Lower leg skin (tissue), 4 donors: ENCODE data around the gene SENP6. TPM values are rescaled to one million over a fixed set of nuclear protein-coding genes. Genes with fewer than 3 reads are reported as not detected.
"Not testable (repeated sequence)": the region's sequence is repeated elsewhere in the genome, so short reads cannot be mapped to it uniquely, and the experiment has no call there.

ENCODE experiments used
- DNase-seq, 2 donors: peaks; one replicate each; pipeline ENCODE4 v3.0.0-alpha.2; 2019; ENCODE audit warnings: low spot score in 2 of 2
- H3K4me3 ChIP-seq: fragments of 200-600 bp; sonication (generic); 2 replicates; pipeline ENCODE4 v1.5.1; 2017; ENCODE audit warnings: mild to moderate bottlenecking, low read depth; ENCODE audit not compliant: poor library complexity, severe bottlenecking
- POLR2A ChIP-seq, 2 donors: fragments of 450-650 bp; IDR thresholded peaks; one replicate each; pipeline ENCODE4 v1.6.1; 2016 to 2017; ENCODE audit warnings: antibody characterized with exemption in 2 of 2, mild to moderate bottlenecking in 1 of 2, moderate library complexity in 1 of 2
- WGBS, 2 donors: methylation state at CpG; one replicate each; pipeline ENCODE4 v1.1.5; 2018; 5-methylcytosine and 5-hydroxymethylcytosine counted together
- intact Hi-C: fragments of 100-400 bp; cut with DNase I; formaldehyde crosslinking; loops from one replicate; pipeline ENCODE4 v1.15.0; 2023; ENCODE audit warnings: low total_unique reads
- total RNA-seq, 4 donors: library from RNA; depleted of rRNA; stranded (reverse); fragments of >200 nt; gene quantifications; one replicate each; pipeline ENCODE4 v1.1.0, GENCODE V29; 2016
- TF ChIP-seq, protein P1 (sequence below), 3 donors: fragments of 450-650 bp; IDR thresholded peaks; one replicate each; pipeline ENCODE4 v1.5.1; 2016; ENCODE audit warnings: antibody characterized with exemption in 3 of 3, mild to moderate bottlenecking in 3 of 3, moderate library complexity in 2 of 3

Gene SENP6
- total RNA-seq, 4 donors from 2014 or later, result 55.4 to 80.0 (median 63.1) TPM

DNA sequence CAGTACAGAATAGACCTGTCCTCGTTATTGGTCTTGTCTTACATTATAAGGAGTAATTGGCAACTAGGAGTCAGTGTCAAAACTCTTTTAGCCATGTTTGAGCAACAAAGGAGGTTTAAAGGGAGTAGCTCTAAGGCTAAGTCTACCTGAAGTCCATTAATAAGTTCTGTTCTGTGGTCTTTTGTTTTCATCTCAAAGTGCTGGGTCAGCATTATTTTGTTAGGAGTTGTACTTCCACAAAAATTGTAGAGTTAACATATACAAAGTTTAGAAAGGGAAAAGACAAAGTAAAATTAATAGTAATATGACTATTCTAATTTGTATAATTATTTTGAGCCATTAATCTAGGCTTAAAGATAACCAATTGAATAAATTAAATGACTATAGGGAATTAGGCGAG lies 12.7 kb upstream of the SENP6 start:
- H3K4me3 ChIP-seq, result no peak overlapping the region
- no peak for DNase-seq
- TF ChIP-seq POLR2A (IDR thresholded peaks at IDR 0.05), result no peak
- TF ChIP-seq, protein P1, sequence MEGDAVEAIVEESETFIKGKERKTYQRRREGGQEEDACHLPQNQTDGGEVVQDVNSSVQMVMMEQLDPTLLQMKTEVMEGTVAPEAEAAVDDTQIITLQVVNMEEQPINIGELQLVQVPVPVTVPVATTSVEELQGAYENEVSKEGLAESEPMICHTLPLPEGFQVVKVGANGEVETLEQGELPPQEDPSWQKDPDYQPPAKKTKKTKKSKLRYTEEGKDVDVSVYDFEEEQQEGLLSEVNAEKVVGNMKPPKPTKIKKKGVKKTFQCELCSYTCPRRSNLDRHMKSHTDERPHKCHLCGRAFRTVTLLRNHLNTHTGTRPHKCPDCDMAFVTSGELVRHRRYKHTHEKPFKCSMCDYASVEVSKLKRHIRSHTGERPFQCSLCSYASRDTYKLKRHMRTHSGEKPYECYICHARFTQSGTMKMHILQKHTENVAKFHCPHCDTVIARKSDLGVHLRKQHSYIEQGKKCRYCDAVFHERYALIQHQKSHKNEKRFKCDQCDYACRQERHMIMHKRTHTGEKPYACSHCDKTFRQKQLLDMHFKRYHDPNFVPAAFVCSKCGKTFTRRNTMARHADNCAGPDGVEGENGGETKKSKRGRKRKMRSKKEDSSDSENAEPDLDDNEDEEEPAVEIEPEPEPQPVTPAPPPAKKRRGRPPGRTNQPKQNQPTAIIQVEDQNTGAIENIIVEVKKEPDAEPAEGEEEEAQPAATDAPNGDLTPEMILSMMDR (IDR thresholded peaks at IDR 0.05), result no peak
- 97 to 100% methylated on average over 2 of the region's 2 CpGs for WGBS, 2 donors
- intact Hi-C loops, result no loop called here

DNA sequence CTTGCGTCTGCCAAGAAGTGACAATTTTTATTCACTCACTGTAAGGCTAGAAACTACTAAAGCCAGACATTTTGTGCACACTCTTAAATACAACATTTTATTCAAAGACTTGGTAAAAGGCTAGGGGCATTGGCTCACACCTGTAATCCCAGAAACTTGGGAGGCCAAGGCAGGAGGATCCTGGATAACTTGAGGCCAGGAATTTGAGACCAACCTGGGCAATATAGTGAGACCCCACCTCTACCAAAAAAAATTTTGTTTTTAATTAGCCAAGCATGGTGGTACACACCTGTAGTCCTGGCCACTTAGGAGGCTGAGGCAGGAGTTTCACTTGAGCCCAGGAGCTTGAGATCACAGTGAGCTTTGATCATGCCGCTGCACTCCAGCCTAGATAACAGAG lies 11.3 kb upstream of the SENP6 start:
- TF ChIP-seq, protein P1 (IDR thresholded peaks at IDR 0.05), result no peak
- TF ChIP-seq POLR2A (IDR thresholded peaks at IDR 0.05), result no peak
- no peak for DNase-seq
- H3K4me3 ChIP-seq, result no peak overlapping the region
- WGBS, 2 donors, result 92 to 98% methylated on average over 2 of the region's 2 CpGs
- intact Hi-C loops, result no loop called here

DNA sequence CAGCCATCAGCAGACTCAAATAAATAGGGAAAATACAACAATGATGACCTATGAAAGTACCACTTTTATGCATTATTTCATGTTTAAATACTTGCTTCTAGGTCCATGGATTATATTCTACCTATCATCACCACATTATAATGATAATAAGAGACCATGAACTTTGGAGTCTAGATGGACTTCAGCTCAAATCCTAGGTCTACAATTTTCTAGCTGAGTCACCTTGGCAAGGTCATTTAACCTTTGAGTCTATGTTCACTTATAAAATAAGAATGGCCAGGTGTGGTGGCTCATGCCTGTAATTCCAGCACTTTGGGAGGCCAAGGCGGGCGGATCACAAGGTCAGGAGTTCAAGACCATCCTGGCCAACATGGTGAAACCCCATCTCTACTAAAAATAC lies 5.3 kb upstream of the SENP6 start:
- 98 to 100% methylated on average over 2 of the region's 2 CpGs for WGBS, 2 donors
- intact Hi-C loops, DNase-seq: not testable (repeated sequence)

DNA sequence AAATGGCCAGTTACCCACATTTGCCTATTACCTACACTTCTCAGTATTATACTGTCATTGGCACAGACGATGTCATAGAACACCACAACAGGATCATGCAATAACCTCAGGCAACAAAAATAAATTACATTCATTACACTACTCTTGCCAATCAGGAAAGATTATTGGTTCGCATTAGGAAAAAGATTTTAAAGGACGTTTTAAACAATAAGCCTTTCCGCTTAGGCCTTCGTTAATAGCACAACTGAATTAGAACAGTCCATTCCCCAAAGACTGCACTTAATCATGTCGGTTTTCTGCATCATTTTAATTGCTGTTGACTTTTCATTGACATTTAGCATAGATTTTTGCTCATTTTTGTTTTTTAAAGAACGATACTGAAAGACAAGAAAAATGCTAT lies 912 bp upstream of the SENP6 start:
- TF ChIP-seq POLR2A (IDR thresholded peaks at IDR 0.05), result no peak
- TF ChIP-seq, protein P1 (IDR thresholded peaks at IDR 0.05), result no peak
- intact Hi-C loops, result no loop called here
- 29 to 31% methylated on average over 7 of the region's 7 CpGs for WGBS, 2 donors
- DNase-seq, result no peak
- no peak overlapping the region for H3K4me3 ChIP-seq

More for the DNA sequence above, 5.3 kb upstream of the SENP6 start:
- H3K4me3 ChIP-seq, result not testable (repeated sequence)

DNA sequence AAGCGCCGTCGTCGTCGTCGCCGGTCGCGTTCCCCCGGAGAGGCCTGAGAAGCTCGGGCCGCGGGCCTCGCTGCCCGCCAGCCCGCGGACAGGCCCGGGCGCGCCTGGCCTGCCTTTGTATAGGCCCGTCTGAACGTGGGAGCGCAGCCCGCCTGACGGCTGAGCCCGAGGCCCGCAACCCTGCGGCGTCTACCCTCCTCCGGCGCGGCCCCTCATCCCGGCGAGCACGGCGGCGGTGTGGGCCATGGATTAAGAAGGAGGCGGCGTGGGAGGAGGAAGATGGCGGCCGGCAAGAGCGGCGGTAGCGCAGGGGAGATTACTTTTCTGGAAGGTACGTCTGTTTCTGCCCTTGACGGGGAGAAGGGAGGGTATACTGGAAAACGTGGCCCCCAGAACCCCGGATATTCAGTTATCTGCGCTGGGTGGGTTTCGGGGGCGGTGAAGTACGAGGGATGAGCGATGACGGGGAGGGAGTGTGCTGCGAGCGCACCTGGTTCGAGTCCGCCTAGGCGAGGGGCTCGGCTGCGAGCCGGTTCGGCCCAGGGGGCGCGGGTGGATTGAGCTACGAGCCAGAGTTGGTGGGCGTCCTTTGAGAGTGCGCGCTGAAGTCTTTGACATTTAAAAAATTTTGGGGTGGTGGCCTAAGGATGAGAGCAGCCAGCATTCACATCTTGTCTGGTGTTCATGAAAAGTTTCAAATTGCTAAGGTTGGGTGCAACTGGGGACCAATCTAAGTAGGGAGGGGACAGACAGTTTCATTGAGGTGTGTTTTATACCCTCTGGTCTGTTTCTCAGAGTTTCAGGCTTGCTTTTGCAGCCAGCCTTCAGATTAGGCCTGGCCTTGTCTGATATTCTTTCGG lies 796 bp downstream of the SENP6 start:
- intact Hi-C loops, result no loop called here
- WGBS, 2 donors, result 1% methylated on average over 44 to 70 of the region's 70 CpGs
- peak; percentile 30 to 86 for DNase-seq
- peak overlapping the region; percentile 78 for H3K4me3 ChIP-seq
- TF ChIP-seq, protein P1 (IDR thresholded peaks at IDR 0.05), result no peak
- TF ChIP-seq POLR2A (IDR thresholded peaks at IDR 0.05), result no peak

DNA sequence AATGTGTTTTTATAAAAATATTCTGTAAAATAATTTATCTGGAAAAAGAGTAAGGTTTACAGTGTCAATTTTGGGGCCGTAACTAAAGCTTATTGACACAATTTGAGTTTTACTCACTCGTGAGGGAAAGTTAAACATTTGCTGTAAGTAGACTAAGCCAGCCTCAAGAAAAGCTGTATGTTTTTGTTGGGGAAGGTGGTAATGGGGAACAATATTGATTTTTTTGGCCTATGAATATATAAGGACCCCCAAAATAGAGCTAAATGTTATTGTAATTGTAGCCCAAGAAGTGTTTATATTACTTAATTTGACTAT lies 1.4 kb downstream of the SENP6 start:
- TF ChIP-seq, protein P1 (IDR thresholded peaks at IDR 0.05), result no peak
- TF ChIP-seq POLR2A (IDR thresholded peaks at IDR 0.05), result no peak
- intact Hi-C loops, result no loop called here
- WGBS, 2 donors, result 1 to 3% methylated on average over 2 of the region's 2 CpGs
- DNase-seq, result no peak
- H3K4me3 ChIP-seq, result peak overlapping the region; percentile 78
